Measurements from ENCODE around the gene B4GALT1. TPM values are rescaled to one million over a fixed set of nuclear protein-coding genes. Genes with fewer than 3 reads are reported as not detected.

Gene B4GALT1
- total and polyA plus RNA-seq, 2 donors (not counting 3 experiments of a cell fraction or from before 2014, with no cell fraction given): 61.4 to 66.5 TPM

GRCh38 chr9:33172256-33173238 is 5.4 kb upstream of the B4GALT1 start:
- peak overlapping the region; percentile 19 for H3K4me2 ChIP-seq (ENCODE audit: insufficient read depth, low read length)
- H3K27me3 ChIP-seq (ENCODE audit: control insufficient read depth in 2 of 2, insufficient read depth in 2 of 2, low read length in 2 of 2): no peaks in the 10 kb centered on the region
- intact Hi-C loops (cut with micrococcal nuclease): loop anchor here (1.0 kb wide), 1 partner anchor 91 kb away; no protein-coding TSS in a partner anchor

More at GRCh38 chr9:33172256-33173238, 5.4 kb upstream of the B4GALT1 start:
- dilution Hi-C loops (cut with MboI; ENCODE audit: extremely low pct_ligation_motif_present, low sequenced_read_pairs): no loop called here
- BruUV-seq (replicated peaks): no TSS peak
- Histone ChIP-seq H3K9me3 (replicated peaks; ENCODE audit: control insufficient read depth, insufficient read depth, low read length) (no peaks in the 10 kb centered on the region), H3K4me3 (replicated peaks in 1 of 3; ENCODE audit: insufficient read depth in 1 of 3, low read depth in 1 of 3, low read length in 3 of 3) (no peak overlapping the region), H3K9me1 (replicated peaks; ENCODE audit: control insufficient read depth, extremely low read depth, insufficient read depth, low read length) (no peaks in the 10 kb centered on the region), H3K36me3 (ENCODE audit: control insufficient read depth in 2 of 2, extremely low read depth in 1 of 2, insufficient read depth in 2 of 2, low read length in 2 of 2) (no peaks in the 10 kb centered on the region), H3K4me1 (ENCODE audit: control insufficient read depth, extremely low read depth, insufficient read depth, low read length) (peaks cover 19% of the 10 kb centered on the region), H3K79me2 (ENCODE audit: control insufficient read depth, insufficient read depth, low read length) (no peaks in the 10 kb centered on the region), H3K9ac (replicated peaks; ENCODE audit: extremely low read depth, insufficient read depth, low read length) (peak overlapping the region; percentile 36), H3K27ac (ENCODE audit: insufficient read depth, low read depth, low read length) (peak overlapping the region; percentile 67), H2AFZ (ENCODE audit: low read depth, low read length) (peak overlapping the region; percentile 52), H4K20me1 (replicated peaks; ENCODE audit: control insufficient read depth, extremely low read depth, insufficient read depth, low read length) (no peaks in the 10 kb centered on the region)
- CTCF ChIA-PET: interaction anchor here (1.0 to 3.6 kb wide), 4 partner anchors 12 to 68 kb away, joined by 3 to 17 read pairs (median 4); no protein-coding TSS in a partner anchor
- POLR2A ChIA-PET: no interaction called here
- TF ChIP-seq, protein P1, sequence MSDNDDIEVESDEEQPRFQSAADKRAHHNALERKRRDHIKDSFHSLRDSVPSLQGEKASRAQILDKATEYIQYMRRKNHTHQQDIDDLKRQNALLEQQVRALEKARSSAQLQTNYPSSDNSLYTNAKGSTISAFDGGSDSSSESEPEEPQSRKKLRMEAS (IDR thresholded peaks at IDR 0.05; ENCODE audit: insufficient read depth, insufficient read length): no peak
- TF ChIP-seq GATA2 (IDR thresholded peaks at IDR 0.05; ENCODE audit: insufficient read depth, insufficient read length, low read depth, low read length) (peak; percentile 84), FOS (IDR thresholded peaks at IDR 0.05; ENCODE audit: borderline replicate concordance, insufficient read depth, low read length) (peak; percentile 18), CTCF (IDR thresholded peaks at IDR 0.05; ENCODE audit: extremely low read depth in 1 of 2, insufficient read depth in 1 of 2, low read depth in 1 of 2, low read length in 2 of 2) (no peak), MYC (IDR thresholded peaks at IDR 0.05; ENCODE audit: low read depth, low read length) (no peak), EZH2 (IDR thresholded peaks at IDR 0.05; ENCODE audit: borderline replicate concordance, low read depth, low read length, severe bottlenecking) (no peak), POLR2A (IDR thresholded peaks at IDR 0.05; ENCODE audit: low read depth, low read length) (peak; percentile 54), JUN (IDR thresholded peaks at IDR 0.05; ENCODE audit: borderline replicate concordance, insufficient read depth, insufficient read length, low read depth) (peak; percentile 83), POLR2AphosphoS5 (IDR thresholded peaks at IDR 0.05; ENCODE audit: insufficient read depth, low read depth, low read length) (peak; percentile 50)
- FAIRE-seq: peak; percentile 88
- DNase-seq (ENCODE audit: low read depth, low spot score): peak; percentile 93

Data from endothelial cell of umbilical vein (primary cell).